Activated naive CD8-positive, alpha-beta T cell treated with anti-CD3 and anti-CD28 coated beads, Interleukin-2, amount 10 ng/mL, durations not matched to agents 7 days and 5 days (primary cell): ENCODE data around the gene KCNIP1. TPM values are rescaled to one million over a fixed set of nuclear protein-coding genes. Genes with fewer than 3 reads are reported as not detected.
"Not testable (repeated sequence)": the region's sequence is repeated elsewhere in the genome, so short reads cannot be mapped to it uniquely, and the experiment has no call there.

Experiments
- ATAC-seq: fragments of 150-1000 bp; cut with Tn5 transposase; one replicate; pipeline ENCODE4 v1.10.0; 2021; ENCODE audit warnings: low read depth, moderate library complexity
- POLR2A ChIA-PET: fragments of 350-600 bp; sonication (Branson Sonifier 250); formaldehyde crosslinking; loops from one replicate; lab custom pipeline; 2021; ENCODE audit warnings: antibody characterized with exemption; lab: Charles Lee
- DNase-seq: peaks from one replicate; pipeline ENCODE4 v3.0.0; 2021
- H3K27ac Mint-ChIP-seq: one replicate; pipeline ENCODE4 v1.8.0; 2022; ENCODE audit warnings: mild to moderate bottlenecking, mixed read lengths
- H3K27me3 Mint-ChIP-seq: one replicate; pipeline ENCODE4 v1.8.0; 2022; ENCODE audit warnings: mild to moderate bottlenecking, moderate library complexity, mixed read lengths
- H3K36me3 Mint-ChIP-seq: one replicate; pipeline ENCODE4 v1.8.0; 2021; ENCODE audit warnings: mild to moderate bottlenecking, mixed read lengths
- H3K4me1 Mint-ChIP-seq: one replicate; pipeline ENCODE4 v1.8.0; 2021; ENCODE audit warnings: mixed read lengths
- H3K4me3 Mint-ChIP-seq: one replicate; pipeline ENCODE4 v1.8.0; 2022; ENCODE audit warnings: mild to moderate bottlenecking, moderate library complexity, mixed read lengths
- H3K9me3 Mint-ChIP-seq: one replicate; pipeline ENCODE4 v1.8.0; 2021; ENCODE audit warnings: mixed read lengths
- total RNA-seq, 2 experiments: library from RNA; stranded (reverse); gene quantifications; one replicate each; pipeline ENCODE4 v1.2.3, GENCODE V29; 2021

Gene KCNIP1
- total RNA-seq, 2 experiments from 2014 or later = not detected

DNA sequence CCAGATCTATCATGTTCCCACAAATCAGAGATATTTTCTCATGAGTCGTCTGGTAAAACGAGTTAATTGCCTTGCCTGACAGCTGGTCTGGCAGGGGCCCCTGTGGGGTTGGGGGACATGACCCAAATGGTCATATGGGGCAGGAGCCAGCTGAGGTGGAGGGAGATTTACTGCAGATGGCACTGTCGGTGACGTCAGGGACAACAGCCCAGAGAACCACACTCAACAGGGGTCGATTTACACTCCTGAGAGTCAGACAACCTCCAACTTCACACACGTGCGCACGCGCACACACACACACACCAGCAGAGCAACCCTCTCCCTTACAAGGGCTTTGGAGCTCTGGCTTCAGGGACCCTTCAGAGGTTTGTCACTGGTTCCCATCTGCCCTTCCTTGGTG is 256.3 kb downstream of the KCNIP1 start:
- H3K4me3 Mint-ChIP-seq = no peak overlapping the region
- H3K27ac Mint-ChIP-seq = no peak overlapping the region
- H3K27me3 Mint-ChIP-seq = peaks cover 4% of the 10 kb centered on the region
- ATAC-seq (no peak), DNase-seq (no peak)
- no peaks in the 10 kb centered on the region for H3K9me3 Mint-ChIP-seq
- H3K36me3 Mint-ChIP-seq = no peaks in the 10 kb centered on the region
- H3K4me1 Mint-ChIP-seq = no peaks in the 10 kb centered on the region
- POLR2A ChIA-PET = no interaction called here

DNA sequence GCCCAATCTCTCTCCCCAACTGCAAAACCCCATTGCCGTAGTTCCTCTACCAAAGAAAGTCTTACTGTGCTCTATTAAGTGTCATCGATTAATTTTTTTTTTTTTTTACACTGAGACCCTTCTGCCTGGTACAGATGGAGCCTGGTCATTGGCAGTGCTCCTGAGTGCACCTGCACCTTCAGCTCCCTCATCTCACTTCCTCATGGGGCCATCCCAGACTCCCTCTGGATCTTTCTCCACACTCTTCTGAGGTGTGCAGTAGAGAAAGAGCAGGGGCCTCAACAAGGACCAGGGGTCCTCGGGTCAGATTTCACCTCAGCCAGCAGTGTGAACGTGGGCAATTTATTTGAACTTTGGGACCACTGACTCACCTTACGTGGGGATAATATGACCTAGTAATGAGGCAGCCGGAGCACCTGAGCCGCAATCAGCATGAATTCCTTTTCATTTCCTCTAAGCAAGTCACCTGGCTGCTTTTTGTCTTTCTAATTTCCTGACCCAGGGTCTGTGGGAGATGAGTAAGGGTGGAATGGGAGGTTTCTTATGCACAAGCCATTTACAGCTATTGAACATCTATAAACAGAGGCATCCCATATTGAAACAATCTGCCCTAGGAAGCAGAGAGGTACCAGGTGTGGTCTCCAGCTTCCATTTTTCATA is 257.4 kb downstream of the KCNIP1 start:
- Mint-ChIP-seq H3K27ac (no peak overlapping the region), H3K9me3 (no peaks in the 10 kb centered on the region), H3K4me1 (no peaks in the 10 kb centered on the region), H3K4me3 (no peak overlapping the region), H3K27me3 (peaks cover 4% of the 10 kb centered on the region), H3K36me3 (no peaks in the 10 kb centered on the region)
- DNase-seq (no peak), ATAC-seq (no peak)
- POLR2A ChIA-PET = no interaction called here

DNA sequence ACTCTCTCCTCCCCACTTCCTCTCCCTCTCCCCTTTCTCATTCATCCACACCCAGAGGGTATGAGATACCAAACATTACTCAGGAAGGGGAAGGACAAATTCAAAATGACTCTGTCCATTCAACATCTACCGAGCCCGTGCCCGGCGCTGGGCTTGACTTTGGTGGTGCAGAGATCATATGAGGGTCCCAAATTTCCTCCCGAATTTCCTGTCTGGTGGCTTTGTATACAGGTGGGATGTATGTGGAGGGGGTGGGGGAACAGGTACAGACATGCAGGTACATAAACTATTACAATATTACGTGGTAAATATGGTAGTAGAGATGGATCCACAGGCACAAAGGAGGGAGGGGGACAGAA is 257.9 kb downstream of the KCNIP1 start:
- Mint-ChIP-seq H3K27me3 (peaks cover 4% of the 10 kb centered on the region), H3K4me3 (no peak overlapping the region), H3K9me3 (no peaks in the 10 kb centered on the region), H3K27ac (no peak overlapping the region), H3K36me3 (no peaks in the 10 kb centered on the region), H3K4me1 (no peaks in the 10 kb centered on the region)
- no peak for DNase-seq
- no peak for ATAC-seq
- POLR2A ChIA-PET = no interaction called here

DNA sequence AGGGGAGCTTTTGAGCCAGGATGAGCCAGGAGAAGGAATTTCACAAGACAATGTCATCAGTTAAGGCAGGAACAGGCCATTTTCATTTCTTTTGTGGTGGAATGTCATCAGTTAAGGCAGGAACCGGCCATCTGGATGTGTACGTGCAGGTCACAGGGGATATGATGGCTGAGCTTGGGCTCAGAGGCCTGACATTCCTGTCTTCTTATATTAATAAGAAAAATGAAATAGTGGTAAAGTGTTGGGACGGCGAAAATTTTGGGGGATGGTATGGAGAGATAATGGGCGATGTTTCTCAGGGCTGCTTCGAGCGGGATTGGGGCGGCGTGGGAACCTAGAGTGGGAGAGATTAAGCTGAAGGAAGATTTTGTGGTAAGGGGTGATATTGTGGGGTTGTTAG is 258.5 kb downstream of the KCNIP1 start:
- H3K27me3 Mint-ChIP-seq, DNase-seq, H3K4me1 Mint-ChIP-seq, H3K4me3 Mint-ChIP-seq, H3K27ac Mint-ChIP-seq, H3K36me3 Mint-ChIP-seq, ATAC-seq, POLR2A ChIA-PET, H3K9me3 Mint-ChIP-seq: not testable (repeated sequence)

DNA sequence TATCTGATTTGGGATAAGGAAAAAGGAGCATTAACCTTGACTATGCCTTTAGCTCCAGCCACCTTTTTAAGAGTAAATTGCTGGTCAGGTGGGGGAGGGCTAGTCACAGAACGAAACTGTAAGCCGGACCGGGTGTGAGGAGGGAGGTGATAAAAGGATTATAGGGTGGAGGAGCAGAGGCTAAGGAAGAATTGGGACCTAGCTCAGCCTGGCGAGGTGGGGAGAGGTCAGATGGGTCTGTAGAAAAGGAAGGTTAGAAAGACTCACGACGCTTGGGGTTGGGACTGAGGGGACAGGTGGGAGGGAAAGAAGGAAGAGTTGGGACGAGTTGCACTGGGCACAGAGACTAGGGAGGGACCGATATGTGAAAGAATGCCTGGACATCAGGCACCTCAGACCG is 262.0 kb downstream of the KCNIP1 start:
- H3K4me3 Mint-ChIP-seq, DNase-seq, H3K9me3 Mint-ChIP-seq, H3K4me1 Mint-ChIP-seq, H3K27ac Mint-ChIP-seq, ATAC-seq, POLR2A ChIA-PET, H3K27me3 Mint-ChIP-seq, H3K36me3 Mint-ChIP-seq: not testable (repeated sequence)

DNA sequence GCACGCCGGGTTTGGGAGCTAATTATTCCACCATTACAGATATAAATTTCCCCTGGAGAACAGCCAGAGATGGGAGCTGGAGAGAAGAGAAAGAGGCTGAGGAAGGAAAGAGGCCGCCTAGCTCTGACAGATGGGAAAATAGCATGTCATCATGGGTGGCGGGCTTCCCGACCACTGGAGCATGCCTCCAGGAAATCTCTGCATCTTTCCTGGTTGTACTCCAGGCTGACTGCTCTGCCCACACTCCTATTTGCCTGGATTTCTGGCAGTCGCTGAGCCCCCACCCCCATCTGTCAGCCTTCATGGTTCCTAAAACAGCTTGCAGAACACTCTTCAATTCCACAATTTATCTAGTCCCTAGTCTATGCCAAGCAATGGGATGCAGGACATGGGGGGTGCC is 265.4 kb downstream of the KCNIP1 start:
- no peak overlapping the region for H3K27ac Mint-ChIP-seq
- no peaks in the 10 kb centered on the region for H3K9me3 Mint-ChIP-seq
- ATAC-seq (no peak), DNase-seq (no peak)
- POLR2A ChIA-PET = no interaction called here
- no peaks in the 10 kb centered on the region for H3K36me3 Mint-ChIP-seq
- H3K27me3 Mint-ChIP-seq = peaks cover 3% of the 10 kb centered on the region
- no peak overlapping the region for H3K4me3 Mint-ChIP-seq
- no peaks in the 10 kb centered on the region for H3K4me1 Mint-ChIP-seq

DNA sequence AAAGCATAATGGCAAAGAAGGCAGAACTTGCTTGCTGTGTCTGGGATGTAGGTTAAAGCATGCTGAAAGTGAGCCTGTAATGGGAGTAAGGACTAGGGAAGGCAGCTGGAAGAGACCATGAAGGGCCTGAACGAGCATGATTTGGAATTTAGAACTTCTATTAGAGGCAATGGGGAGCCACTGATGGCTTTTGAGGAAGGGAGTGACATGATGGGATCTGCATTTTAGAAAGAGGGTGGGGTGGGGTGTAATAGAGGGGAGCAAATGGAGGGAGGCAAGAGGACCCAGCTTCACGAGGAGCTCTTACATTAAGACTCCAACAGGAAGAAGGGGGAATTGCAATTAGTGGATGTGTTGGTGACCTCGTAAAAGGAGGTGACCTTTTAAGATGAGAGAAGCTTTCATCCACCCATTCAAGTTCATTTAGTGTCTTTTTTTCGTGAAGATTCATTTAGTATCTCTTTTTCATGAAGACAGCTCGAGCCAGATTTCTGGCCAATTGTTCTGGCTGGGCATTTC is 266.1 kb downstream of the KCNIP1 start:
- H3K4me1 Mint-ChIP-seq = no peaks in the 10 kb centered on the region
- H3K36me3 Mint-ChIP-seq = no peaks in the 10 kb centered on the region
- H3K4me3 Mint-ChIP-seq = no peak overlapping the region
- POLR2A ChIA-PET = no interaction called here
- no peak for ATAC-seq
- DNase-seq = no peak
- peaks cover 3% of the 10 kb centered on the region for H3K27me3 Mint-ChIP-seq
- no peaks in the 10 kb centered on the region for H3K9me3 Mint-ChIP-seq
- no peak overlapping the region for H3K27ac Mint-ChIP-seq

DNA sequence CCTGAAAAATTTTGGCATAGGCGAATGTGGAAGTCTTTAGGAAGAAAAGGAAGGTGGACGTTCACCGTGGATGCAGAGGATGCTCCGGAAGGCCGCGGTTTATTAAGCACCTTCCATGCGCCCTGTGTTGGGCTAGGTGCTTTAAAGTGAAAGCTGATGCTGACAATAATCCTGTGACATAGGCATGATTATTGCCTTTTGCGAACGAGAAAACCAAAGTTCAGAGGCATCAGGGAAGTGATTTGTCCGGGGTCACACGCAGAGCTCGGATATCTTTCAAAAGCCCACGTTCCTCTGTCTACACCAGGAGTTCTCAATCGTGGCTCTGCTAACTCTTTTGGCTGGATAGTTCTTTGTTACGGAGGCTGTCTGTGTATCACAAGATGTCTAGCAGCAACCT is 267.7 kb downstream of the KCNIP1 start:
- Mint-ChIP-seq H3K9me3 (no peaks in the 10 kb centered on the region), H3K27ac (no peak overlapping the region), H3K27me3 (peaks cover 3% of the 10 kb centered on the region), H3K36me3 (no peaks in the 10 kb centered on the region), H3K4me3 (no peak overlapping the region), H3K4me1 (no peaks in the 10 kb centered on the region)
- ATAC-seq = no peak
- POLR2A ChIA-PET = no interaction called here
- DNase-seq = no peak

DNA sequence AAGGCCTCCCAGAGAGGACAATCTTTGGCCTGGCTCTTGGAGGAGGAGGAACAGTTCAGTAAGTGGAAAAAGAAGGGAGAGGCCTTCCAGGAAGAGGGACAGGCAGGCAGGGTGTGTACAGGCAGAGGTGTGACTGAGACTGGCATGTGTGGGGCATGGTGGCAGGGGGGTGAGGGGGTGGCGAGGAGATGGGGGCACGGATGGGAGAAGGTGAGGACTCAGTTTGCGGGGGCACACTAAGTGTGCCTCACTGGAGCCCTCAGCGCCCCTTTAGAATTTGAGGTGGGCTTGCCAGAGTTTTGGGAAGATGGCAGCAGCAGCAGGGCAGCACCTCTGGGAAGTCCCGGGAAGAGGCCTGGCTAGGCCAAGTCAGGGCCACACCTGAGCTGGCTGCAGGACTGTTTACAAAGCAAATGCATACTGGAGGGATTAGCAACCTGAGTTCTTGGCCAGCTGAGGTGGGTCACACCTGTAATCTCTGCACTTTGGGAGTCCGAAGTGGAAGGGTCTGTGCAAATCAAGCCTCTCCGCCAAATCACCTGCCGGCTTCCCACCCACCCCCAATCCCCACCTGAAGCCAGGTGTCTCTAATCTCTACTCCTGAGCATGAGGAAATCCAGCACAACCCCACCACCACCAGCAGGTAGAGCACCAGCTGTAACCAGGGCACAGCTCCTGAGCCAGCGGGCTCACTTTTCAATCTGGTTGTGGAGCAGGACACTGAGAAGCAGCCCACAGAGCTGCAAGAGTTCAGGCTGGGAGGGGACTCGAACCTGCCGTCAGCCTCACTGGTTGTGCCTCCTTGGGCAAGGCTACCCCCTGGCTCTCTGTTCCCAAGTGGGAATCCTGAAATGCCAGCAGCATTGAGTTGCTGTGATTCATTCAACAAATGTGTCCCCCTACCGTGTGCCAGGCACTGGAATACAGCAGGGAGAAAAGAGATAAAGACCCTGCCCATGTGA is 269.5 kb downstream of the KCNIP1 start:
- ATAC-seq (no peak), DNase-seq (no peak)
- Mint-ChIP-seq H3K36me3 (no peaks in the 10 kb centered on the region), H3K4me1 (no peaks in the 10 kb centered on the region), H3K9me3 (no peaks in the 10 kb centered on the region), H3K27me3 (peaks cover 3% of the 10 kb centered on the region), H3K27ac (no peak overlapping the region), H3K4me3 (no peak overlapping the region)
- POLR2A ChIA-PET = no interaction called here

DNA sequence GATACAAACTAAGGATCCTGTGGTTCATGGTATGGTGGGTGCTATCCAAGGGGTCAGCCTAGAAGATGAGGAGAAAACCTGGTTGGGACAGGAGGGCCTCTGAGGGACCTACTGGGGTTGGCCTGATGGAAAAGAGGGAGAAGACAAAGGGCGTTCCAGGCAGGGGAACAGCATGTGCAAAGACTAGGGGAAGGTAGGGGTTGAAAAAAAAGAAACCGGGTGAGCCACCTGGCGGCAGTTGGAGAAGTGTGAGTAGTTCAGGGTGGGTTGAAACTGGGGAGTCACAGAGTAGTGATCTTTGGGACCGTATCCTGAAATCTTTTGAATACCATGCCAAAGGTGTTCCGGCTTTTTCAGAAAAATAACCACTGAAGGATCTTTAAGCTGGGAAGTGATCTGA is 271.0 kb downstream of the KCNIP1 start:
- ATAC-seq (no peak), DNase-seq (no peak)
- Mint-ChIP-seq H3K4me1 (no peaks in the 10 kb centered on the region), H3K27ac (no peak overlapping the region), H3K36me3 (no peaks in the 10 kb centered on the region), H3K9me3 (no peaks in the 10 kb centered on the region), H3K27me3 (no peaks in the 10 kb centered on the region), H3K4me3 (no peak overlapping the region)
- POLR2A ChIA-PET = no interaction called here

DNA sequence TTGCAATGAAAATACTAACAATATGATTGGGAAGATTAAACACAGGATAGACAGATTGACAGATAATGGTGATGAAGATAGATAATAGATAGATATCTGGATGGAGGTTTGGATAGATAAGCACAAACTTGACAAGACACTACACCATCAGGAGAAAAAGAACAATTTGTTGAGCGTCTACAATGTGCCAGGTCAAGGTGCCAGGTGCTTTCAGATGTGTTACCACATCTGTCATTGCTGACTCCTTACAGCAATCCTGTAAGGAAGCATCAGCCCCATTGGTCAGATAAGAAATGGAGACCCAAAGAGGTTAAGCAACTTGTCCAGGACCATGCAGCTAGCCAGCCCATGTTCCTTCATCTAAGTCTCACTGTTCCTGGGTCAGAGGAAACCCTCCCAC is 278.1 kb downstream of the KCNIP1 start:
- Mint-ChIP-seq H3K36me3 (no peaks in the 10 kb centered on the region), H3K9me3 (no peaks in the 10 kb centered on the region), H3K4me3 (no peak overlapping the region), H3K27me3 (no peaks in the 10 kb centered on the region), H3K27ac (no peak overlapping the region), H3K4me1 (no peaks in the 10 kb centered on the region)
- DNase-seq = no peak
- no peak for ATAC-seq
- POLR2A ChIA-PET = no interaction called here

DNA sequence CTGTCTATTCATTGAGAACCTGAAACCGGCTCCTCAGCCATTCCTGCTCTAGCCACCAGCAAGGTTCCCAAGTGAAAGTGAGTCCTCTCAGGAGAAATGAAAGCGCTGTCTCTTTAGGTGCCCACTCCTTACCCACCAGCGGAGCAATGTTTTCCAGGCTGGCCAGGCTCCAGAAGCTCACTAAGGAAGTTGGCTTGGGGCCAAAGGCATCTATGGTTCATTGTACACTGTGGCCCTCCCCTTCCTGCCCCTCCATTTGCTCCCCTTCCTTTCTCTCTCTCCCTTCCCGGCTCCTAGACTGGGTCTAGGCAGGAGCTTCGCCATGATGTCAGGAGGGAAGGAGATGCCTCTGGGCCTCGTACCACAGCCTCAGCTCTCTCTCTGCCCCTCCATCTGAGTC is 278.6 kb downstream of the KCNIP1 start:
- no peaks in the 10 kb centered on the region for H3K9me3 Mint-ChIP-seq
- POLR2A ChIA-PET = no interaction called here
- no peak for ATAC-seq
- H3K27ac Mint-ChIP-seq = no peak overlapping the region
- H3K4me1 Mint-ChIP-seq = no peaks in the 10 kb centered on the region
- H3K36me3 Mint-ChIP-seq = no peaks in the 10 kb centered on the region
- DNase-seq = no peak
- H3K27me3 Mint-ChIP-seq = no peaks in the 10 kb centered on the region
- H3K4me3 Mint-ChIP-seq = no peak overlapping the region

DNA sequence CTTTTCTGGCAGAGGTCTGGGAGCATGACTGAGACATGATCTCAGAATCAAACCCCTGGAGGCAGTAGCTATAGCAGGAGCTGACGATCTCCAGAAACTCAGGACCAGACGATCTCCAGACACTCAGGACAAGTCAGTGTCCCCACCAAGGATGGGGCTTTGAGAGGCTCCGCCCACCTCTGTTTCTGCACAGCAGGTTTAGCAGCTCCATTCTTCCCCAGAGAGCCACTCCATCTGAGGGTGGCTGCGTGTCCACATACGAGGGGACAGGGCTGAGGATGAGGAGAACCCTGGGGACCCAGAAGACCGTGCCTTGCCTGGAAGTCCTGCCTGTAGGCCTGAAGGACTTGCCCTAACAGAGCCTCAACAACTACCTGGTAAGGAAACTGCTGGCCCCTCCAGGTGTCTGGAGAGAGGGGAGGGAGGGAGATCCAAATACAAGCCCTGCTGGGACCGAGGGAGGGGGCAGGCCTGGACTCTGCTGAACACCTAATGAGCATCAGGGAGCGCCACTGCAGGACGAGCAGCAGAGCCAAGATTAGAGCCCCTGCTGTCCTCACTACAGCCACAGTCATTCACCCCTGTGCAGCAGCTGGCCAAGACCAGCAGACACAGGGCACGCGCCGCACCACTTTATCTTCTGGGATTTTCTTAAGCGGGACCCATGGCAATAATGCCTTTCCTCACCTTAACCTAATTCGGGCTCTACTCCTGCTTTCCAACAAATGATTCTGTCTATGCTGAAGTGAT is 279.9 kb downstream of the KCNIP1 start, which contains the start of gene GABRP:
Gene GABRP (plus strand): TSS at position 228 of the 750 bp plus-strand sequence. CDS start 4,891 bp downstream, outside the sequence.
- Mint-ChIP-seq H3K27me3 (no peaks in the 10 kb centered on the region), H3K4me3 (no peak within 1 kb of the TSS), H3K9me3 (no peaks in the 10 kb centered on the region), H3K4me1 (no peaks in the 10 kb centered on the region), H3K36me3 (no peaks in the 10 kb centered on the region), H3K27ac (no peak within 1 kb of the TSS)
- DNase-seq (no peak), ATAC-seq (no peak)
- POLR2A ChIA-PET = no interaction called here
